ENCODE data around the gene OR10H5.
"Not testable (repeated sequence)": the region's sequence is repeated elsewhere in the genome, so short reads cannot be mapped to it uniquely, and the experiment has no call there.

The OR10H5 gene

GRCh38 chr19:15812060-15812722, 24.7 kb downstream of the OR10H5 start:
- DNase-seq = no peak

- no peak for DNase-seq
Measured at GRCh38 chr19:15813916-15814315, 26.5 kb downstream of the OR10H5 start.

GRCh38 chr19:15815306-15815705, 27.8 kb downstream of the OR10H5 start, which contains the start of gene OR10H1:
Gene OR10H1 (minus strand): TSS chr19:15815664. CDS start chr19:15808037, 7,627 bp downstream.
- DNase-seq = no peak

GRCh38 chr19:15820646-15821045, 33.2 kb downstream of the OR10H5 start:
- DNase-seq = no peak

- DNase-seq = no peak
Measured at GRCh38 chr19:15825753-15826152, 38.3 kb downstream of the OR10H5 start.

- no peak for DNase-seq
Measured at GRCh38 chr19:15828121-15828610, 40.7 kb downstream of the OR10H5 start.

- not testable (repeated sequence) for DNase-seq
Measured at GRCh38 chr19:15828611-15829305, 41.3 kb downstream of the OR10H5 start.

- DNase-seq = no peak
Measured at GRCh38 chr19:15829306-15829698, 41.8 kb downstream of the OR10H5 start.

- no peak for DNase-seq
Measured at GRCh38 chr19:15829786-15830185, 42.3 kb downstream of the OR10H5 start.

- DNase-seq = no peak
Measured at GRCh38 chr19:15831626-15832025, 44.2 kb downstream of the OR10H5 start.

- DNase-seq = not testable (repeated sequence)
Measured at GRCh38 chr19:15834232-15834631, 46.8 kb downstream of the OR10H5 start.

GRCh38 chr19:15835565-15836329, 48.3 kb downstream of the OR10H5 start:
- DNase-seq = peak; percentile 52 to 55

- DNase-seq = peak; percentile 96 to 97
Measured at GRCh38 chr19:15836330-15837220, 49.1 kb downstream of the OR10H5 start.

- no peak for DNase-seq
Measured at GRCh38 chr19:15837221-15837731, 49.8 kb downstream of the OR10H5 start.

GRCh38 chr19:15838351-15838750, 50.9 kb downstream of the OR10H5 start:
- DNase-seq = no peak

GRCh38 chr19:15839888-15840287, 52.4 kb downstream of the OR10H5 start:
- not testable (repeated sequence) for DNase-seq

GRCh38 chr19:15840833-15841232, 53.4 kb downstream of the OR10H5 start:
- DNase-seq = no peak

GRCh38 chr19:15841875-15842569, 54.6 kb downstream of the OR10H5 start:
- DNase-seq = peak; percentile 25 to 48

- DNase-seq = no peak
Measured at GRCh38 chr19:15843203-15843893, 55.9 kb downstream of the OR10H5 start.

GRCh38 chr19:15843894-15844222, 56.4 kb downstream of the OR10H5 start:
- not testable (repeated sequence) for DNase-seq

- no peak for DNase-seq
Measured at GRCh38 chr19:15846923-15847322, 59.5 kb downstream of the OR10H5 start.
